HG02973 (cell line): Measurements from ENCODE around the gene ARCN1.

ENCODE experiments used
- ATAC-seq: cut with Tn5 transposase; IDR thresholded peaks from one replicate; pipeline ENCODE4 v1.9.1; 2021; ENCODE audit warnings: moderate library complexity; ENCODE audit not compliant: unreplicated experiment

ARCN1 gene

GRCh38 chr11:118620529-118621070, 48.4 kb downstream of the ARCN1 start:
- no peak for ATAC-seq

GRCh38 chr11:118621071-118621783, 49.0 kb downstream of the ARCN1 start:
- no peak for ATAC-seq

GRCh38 chr11:118621784-118622375, 49.7 kb downstream of the ARCN1 start:
- ATAC-seq: no peak

- ATAC-seq: no peak
These were observed 50.4 kb downstream of the ARCN1 start for GRCh38 chr11:118622376-118623268.

GRCh38 chr11:118623269-118623655, 51.1 kb downstream of the ARCN1 start:
- no peak for ATAC-seq

GRCh38 chr11:118625036-118625690, 53.0 kb downstream of the ARCN1 start:
- ATAC-seq: no peak

GRCh38 chr11:118625976-118626375, 53.8 kb downstream of the ARCN1 start:
- no peak for ATAC-seq

- ATAC-seq: no peak
These were observed 55.4 kb downstream of the ARCN1 start for GRCh38 chr11:118627566-118627965.

GRCh38 chr11:118628031-118628430, 55.8 kb downstream of the ARCN1 start:
- ATAC-seq: no peak

- ATAC-seq: no peak
These were observed 56.2 kb downstream of the ARCN1 start for GRCh38 chr11:118628432-118628831.

GRCh38 chr11:118628861-118629549, 56.8 kb downstream of the ARCN1 start:
- ATAC-seq: no peak

GRCh38 chr11:118629761-118630661, 57.8 kb downstream of the ARCN1 start:
- no peak for ATAC-seq

- no peak for ATAC-seq
These were observed 59.1 kb downstream of the ARCN1 start for GRCh38 chr11:118631142-118631909.

- ATAC-seq: no peak
These were observed 60.5 kb downstream of the ARCN1 start for GRCh38 chr11:118632577-118633318.

- no peak for ATAC-seq
These were observed 61.1 kb downstream of the ARCN1 start for GRCh38 chr11:118633319-118633690.

- ATAC-seq: no peak
These were observed 61.8 kb downstream of the ARCN1 start for GRCh38 chr11:118633979-118634378.

- no peak for ATAC-seq
These were observed 62.4 kb downstream of the ARCN1 start for GRCh38 chr11:118634431-118635236.
